ENCODE results near the gene RCOR2. TPM values are rescaled to one million over a fixed set of nuclear protein-coding genes. Genes with fewer than 3 reads are reported as not detected.
A peak's percentile ranks its signal among the peaks of the same experiment; 100 is the strongest.

Gene RCOR2
- polyA plus RNA-seq, 1 donor (not counting 4 experiments of a cell fraction or from before 2014, with no cell fraction given) = 0.46 TPM

DNA sequence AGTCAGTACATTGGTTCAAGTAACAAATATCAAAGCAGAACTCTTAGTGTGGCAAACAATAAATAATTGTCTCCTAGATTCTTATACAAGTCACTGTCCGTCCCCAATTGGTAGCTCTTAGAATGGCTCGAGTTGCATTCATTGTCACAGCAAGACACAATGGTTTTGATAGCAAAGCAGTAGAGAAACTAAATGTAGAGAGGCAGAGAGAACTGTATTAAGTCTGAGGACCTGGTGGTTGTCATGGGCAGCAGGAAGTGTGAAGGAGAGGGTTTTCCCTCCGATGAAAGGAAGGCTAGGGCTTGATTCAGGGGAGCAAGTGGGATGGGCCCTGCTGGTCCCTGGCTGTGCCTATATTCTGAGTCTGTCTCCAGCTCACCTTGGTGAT is 36.6 kb downstream of the RCOR2 start:
- Histone ChIP-seq H3K9me3 (ENCODE audit: control insufficient read depth, low read depth, low read length) (no peaks in the 10 kb centered on the region), H3K27ac (ENCODE audit: control insufficient read depth, insufficient read depth, low read length) (no peak overlapping the region), H3K4me2 (ENCODE audit: control insufficient read depth, extremely low read depth, insufficient read depth, low read depth, low read length) (no peak overlapping the region), H3K4me1 (ENCODE audit: control insufficient read depth, extremely low read depth, insufficient read depth, low read length) (peaks cover 12% of the 10 kb centered on the region), H3K36me3 (ENCODE audit: control insufficient read depth in 2 of 2, extremely low read depth in 1 of 2, insufficient read depth in 2 of 2, low read length in 2 of 2) (peaks cover 7 to 10% of the 10 kb centered on the region in 2 experiments), H3K27me3 (ENCODE audit: control insufficient read depth, extremely low read depth, insufficient read depth, low read length) (no peaks in the 10 kb centered on the region), H3K4me3 (ENCODE audit: control insufficient read depth in 2 of 3, extremely low read depth in 1 of 3, insufficient read depth in 2 of 3, low read depth in 1 of 3, low read length in 3 of 3) (no peak overlapping the region), H4K20me1 (ENCODE audit: control insufficient read depth, extremely low read depth, insufficient read depth, low read length) (peaks cover 9% of the 10 kb centered on the region), H3K9ac (ENCODE audit: control insufficient read depth, extremely low read depth, insufficient read depth, low read length) (no peak overlapping the region), H2AFZ (ENCODE audit: control insufficient read depth, low read length) (no peak overlapping the region), H3K9me1 (ENCODE audit: control insufficient read depth, extremely low read depth, insufficient read depth, low read length) (peaks cover 5% of the 10 kb centered on the region), H3K79me2 (ENCODE audit: control insufficient read depth, insufficient read depth, low read length) (peaks cover 68% of the 10 kb centered on the region)
- FAIRE-seq (no peak), DNase-seq (ENCODE audit: low read depth, low spot score) (no peak)
- dilution Hi-C loops (cut with MboI; ENCODE audit: extremely low pct_ligation_motif_present, low sequenced_read_pairs) = no loop called here
- TF ChIP-seq EZH2 (IDR thresholded peaks at IDR 0.05; ENCODE audit: low read length) = no peak
- TF ChIP-seq, protein P1, sequence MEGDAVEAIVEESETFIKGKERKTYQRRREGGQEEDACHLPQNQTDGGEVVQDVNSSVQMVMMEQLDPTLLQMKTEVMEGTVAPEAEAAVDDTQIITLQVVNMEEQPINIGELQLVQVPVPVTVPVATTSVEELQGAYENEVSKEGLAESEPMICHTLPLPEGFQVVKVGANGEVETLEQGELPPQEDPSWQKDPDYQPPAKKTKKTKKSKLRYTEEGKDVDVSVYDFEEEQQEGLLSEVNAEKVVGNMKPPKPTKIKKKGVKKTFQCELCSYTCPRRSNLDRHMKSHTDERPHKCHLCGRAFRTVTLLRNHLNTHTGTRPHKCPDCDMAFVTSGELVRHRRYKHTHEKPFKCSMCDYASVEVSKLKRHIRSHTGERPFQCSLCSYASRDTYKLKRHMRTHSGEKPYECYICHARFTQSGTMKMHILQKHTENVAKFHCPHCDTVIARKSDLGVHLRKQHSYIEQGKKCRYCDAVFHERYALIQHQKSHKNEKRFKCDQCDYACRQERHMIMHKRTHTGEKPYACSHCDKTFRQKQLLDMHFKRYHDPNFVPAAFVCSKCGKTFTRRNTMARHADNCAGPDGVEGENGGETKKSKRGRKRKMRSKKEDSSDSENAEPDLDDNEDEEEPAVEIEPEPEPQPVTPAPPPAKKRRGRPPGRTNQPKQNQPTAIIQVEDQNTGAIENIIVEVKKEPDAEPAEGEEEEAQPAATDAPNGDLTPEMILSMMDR (optimal IDR thresholded peaks at IDR 0.05 in 1 of 3, IDR thresholded peaks at IDR 0.05 in 1 of 3, conservative IDR thresholded peaks at IDR 0.05 in 1 of 3; ENCODE audit: extremely low read depth in 1 of 3, insufficient read depth in 2 of 3, low read length in 3 of 3) = no peak

DNA sequence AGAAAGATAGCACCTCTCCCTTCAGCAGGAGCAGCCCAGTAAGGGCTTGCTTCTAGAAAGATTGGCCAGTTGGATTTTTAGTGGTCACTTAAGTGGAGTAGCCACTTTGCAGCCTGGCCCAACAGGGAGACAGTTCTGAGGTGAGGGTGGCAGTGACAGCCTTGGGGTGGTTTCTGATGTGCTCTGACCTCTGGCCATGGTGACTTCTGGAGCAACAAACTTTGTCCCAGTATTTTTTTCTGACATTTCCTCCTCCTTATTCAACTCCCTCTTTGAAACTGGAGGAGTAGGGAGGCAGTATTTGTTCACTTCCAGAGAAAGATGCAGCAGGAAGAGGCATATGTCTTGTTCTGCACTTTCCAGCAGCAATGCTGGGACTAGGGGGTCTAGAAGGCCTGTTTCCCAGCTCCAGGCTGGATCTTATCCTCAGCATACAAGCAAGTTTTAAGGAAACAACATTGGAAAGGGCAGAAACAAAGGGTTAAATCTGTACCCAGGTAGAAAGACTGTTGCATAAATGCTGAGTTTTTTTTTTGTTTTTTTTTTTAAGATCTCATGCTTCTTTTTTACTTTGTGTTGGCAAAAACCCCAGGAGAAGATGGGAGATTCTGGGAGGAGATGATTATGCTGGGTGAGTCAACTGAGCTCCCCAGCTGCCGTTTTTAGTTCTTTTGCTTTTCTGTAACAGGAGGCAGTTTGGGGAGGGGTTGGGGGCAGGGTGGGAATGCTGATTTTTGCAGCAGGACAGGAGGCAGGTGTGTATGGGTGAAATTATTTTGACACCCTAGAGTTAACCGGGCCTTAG is 37.2 kb downstream of the RCOR2 start:
- DNase-seq (ENCODE audit: low read depth, low spot score) = no peak
- peaks cover 5% of the 10 kb centered on the region for H3K9me1 ChIP-seq (ENCODE audit: control insufficient read depth, extremely low read depth, insufficient read depth, low read length)
- H3K4me1 ChIP-seq (ENCODE audit: control insufficient read depth, extremely low read depth, insufficient read depth, low read length) = peaks cover 12% of the 10 kb centered on the region
- H3K9ac ChIP-seq (ENCODE audit: control insufficient read depth, extremely low read depth, insufficient read depth, low read length) = no peak overlapping the region
- TF ChIP-seq EZH2 (IDR thresholded peaks at IDR 0.05; ENCODE audit: low read length) = no peak
- TF ChIP-seq, protein P1 (optimal IDR thresholded peaks at IDR 0.05 in 1 of 3, IDR thresholded peaks at IDR 0.05 in 1 of 3, conservative IDR thresholded peaks at IDR 0.05 in 1 of 3; ENCODE audit: extremely low read depth in 1 of 3, insufficient read depth in 2 of 3, low read length in 3 of 3) = no peak
- H3K27me3 ChIP-seq (ENCODE audit: control insufficient read depth, extremely low read depth, insufficient read depth, low read length) = no peaks in the 10 kb centered on the region
- peak overlapping the region; percentile 29 for H3K27ac ChIP-seq (ENCODE audit: control insufficient read depth, insufficient read depth, low read length)
- peaks cover 7 to 8% of the 10 kb centered on the region in 2 experiments for H3K36me3 ChIP-seq (ENCODE audit: control insufficient read depth in 2 of 2, extremely low read depth in 1 of 2, insufficient read depth in 2 of 2, low read length in 2 of 2)
- peaks cover 11% of the 10 kb centered on the region for H4K20me1 ChIP-seq (ENCODE audit: control insufficient read depth, extremely low read depth, insufficient read depth, low read length)
- no peak for FAIRE-seq
- H2AFZ ChIP-seq (ENCODE audit: control insufficient read depth, low read length) = no peak overlapping the region
- H3K4me2 ChIP-seq (ENCODE audit: control insufficient read depth, extremely low read depth, insufficient read depth, low read depth, low read length) = peak overlapping the region; percentile 6
- H3K79me2 ChIP-seq (ENCODE audit: control insufficient read depth, insufficient read depth, low read length) = peaks cover 68% of the 10 kb centered on the region
- H3K9me3 ChIP-seq (ENCODE audit: control insufficient read depth, low read depth, low read length) = no peaks in the 10 kb centered on the region
- no peak overlapping the region for H3K4me3 ChIP-seq (ENCODE audit: control insufficient read depth in 2 of 3, extremely low read depth in 1 of 3, insufficient read depth in 2 of 3, low read depth in 1 of 3, low read length in 3 of 3)
- dilution Hi-C loops (cut with MboI; ENCODE audit: extremely low pct_ligation_motif_present, low sequenced_read_pairs) = no loop called here

Measured in keratinocyte (primary cell).